ENCODE measurements around the gene DDIAS. TPM values are rescaled to one million over a fixed set of nuclear protein-coding genes. Genes with fewer than 3 reads are reported as not detected.
A peak's percentile ranks its signal among the peaks of the same experiment; 100 is the strongest.

Gene DDIAS
- total and polyA plus RNA-seq, 7 donors = 0.21 to 6.6 (median 1.4) TPM

DNA sequence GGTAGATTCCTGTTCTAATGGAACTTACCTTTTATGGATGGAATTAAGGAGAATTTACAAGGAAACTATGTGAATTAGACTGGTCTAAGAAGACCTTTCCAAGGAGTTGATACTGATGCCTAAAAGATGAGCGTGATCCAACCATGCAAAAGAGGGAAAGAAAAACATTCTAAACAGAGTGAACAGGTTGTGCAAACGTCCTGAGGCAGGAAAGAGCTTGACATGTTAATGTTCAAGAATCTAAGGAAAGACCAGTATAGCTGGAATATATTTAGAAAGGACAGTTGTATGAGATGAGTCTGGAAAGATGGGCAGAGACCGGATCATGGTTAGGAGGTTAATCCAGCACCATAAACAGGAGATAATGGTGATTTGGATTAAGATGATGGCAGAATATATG, 1.3 kb downstream of the DDIAS start:
- DNase-seq (no peak), ATAC-seq (no peak)
- Histone ChIP-seq H3K36me3 (ENCODE audit: insufficient read depth in 1 of 2, low read depth in 1 of 2) (no peaks in the 10 kb centered on the region), H3K4me3 (no peak overlapping the region), H3K27ac (no peak overlapping the region), H3K9me3 (no peaks in the 10 kb centered on the region), H3K4me1 (peaks cover 10% of the 10 kb centered on the region), H3K27me3 (ENCODE audit: insufficient read depth in 3 of 3, low read length in 2 of 3) (no peaks in the 10 kb centered on the region)
- TF ChIP-seq, protein P1, sequence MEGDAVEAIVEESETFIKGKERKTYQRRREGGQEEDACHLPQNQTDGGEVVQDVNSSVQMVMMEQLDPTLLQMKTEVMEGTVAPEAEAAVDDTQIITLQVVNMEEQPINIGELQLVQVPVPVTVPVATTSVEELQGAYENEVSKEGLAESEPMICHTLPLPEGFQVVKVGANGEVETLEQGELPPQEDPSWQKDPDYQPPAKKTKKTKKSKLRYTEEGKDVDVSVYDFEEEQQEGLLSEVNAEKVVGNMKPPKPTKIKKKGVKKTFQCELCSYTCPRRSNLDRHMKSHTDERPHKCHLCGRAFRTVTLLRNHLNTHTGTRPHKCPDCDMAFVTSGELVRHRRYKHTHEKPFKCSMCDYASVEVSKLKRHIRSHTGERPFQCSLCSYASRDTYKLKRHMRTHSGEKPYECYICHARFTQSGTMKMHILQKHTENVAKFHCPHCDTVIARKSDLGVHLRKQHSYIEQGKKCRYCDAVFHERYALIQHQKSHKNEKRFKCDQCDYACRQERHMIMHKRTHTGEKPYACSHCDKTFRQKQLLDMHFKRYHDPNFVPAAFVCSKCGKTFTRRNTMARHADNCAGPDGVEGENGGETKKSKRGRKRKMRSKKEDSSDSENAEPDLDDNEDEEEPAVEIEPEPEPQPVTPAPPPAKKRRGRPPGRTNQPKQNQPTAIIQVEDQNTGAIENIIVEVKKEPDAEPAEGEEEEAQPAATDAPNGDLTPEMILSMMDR (IDR thresholded peaks at IDR 0.05) = no peak
- intact Hi-C loops (cut with DNase I) = loop anchor here (2.0 to 10.0 kb wide), 6 partner anchors 169 to 382 kb away; partner anchors contain the start of genes PCF11 (in 2 of the 2), RAB30 (in 2 of the 2), ANKRD42 (in 1 of the 2) and CCDC90B (in 1 of the 2)
- WGBS, 3 donors = 76 to 79% (median 77%) methylated on average over 3 of the region's 3 CpGs

DNA sequence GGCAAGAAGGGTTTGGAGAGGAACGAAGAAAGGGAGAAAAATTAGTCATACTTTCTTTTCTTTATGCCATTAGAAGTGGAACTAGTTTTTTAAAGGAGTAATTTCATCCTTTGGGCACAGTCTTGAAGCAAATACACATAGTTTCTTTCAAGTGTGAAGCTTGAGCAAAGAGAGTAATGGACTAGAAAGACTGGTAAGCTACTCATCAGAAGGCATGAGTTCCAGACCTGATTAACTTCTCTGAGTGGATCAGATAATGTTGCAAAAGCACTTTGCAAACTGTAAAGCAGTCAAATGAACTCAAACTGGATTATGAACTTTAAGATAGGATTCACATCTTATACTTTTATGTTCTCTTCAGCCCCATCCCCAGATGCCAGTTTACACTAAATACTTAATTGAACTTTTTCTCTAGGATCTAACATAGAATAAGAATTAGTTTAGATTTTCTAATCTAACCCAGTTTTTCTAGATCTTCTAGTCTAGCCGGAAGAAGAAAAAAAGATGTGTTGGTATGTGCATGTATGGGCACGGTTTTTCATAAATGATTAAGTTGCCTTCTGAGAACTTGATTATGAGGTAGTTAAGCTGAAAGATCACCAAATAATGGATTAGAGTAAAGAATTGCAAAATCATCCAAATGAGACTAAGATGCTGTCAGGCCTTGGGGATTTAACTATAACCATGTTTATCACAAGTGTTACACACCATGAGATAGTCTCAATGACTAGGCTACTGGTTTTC, 2.5 kb downstream of the DDIAS start:
- H3K9me3 ChIP-seq = no peaks in the 10 kb centered on the region
- intact Hi-C loops (cut with DNase I) = loop anchor here (2.0 to 10.0 kb wide), 6 partner anchors 168 to 381 kb away; partner anchors contain the start of genes PCF11 (in 2 of the 2), RAB30 (in 2 of the 2), ANKRD42 (in 1 of the 2) and CCDC90B (in 1 of the 2)
- no peak for ATAC-seq

DNA sequence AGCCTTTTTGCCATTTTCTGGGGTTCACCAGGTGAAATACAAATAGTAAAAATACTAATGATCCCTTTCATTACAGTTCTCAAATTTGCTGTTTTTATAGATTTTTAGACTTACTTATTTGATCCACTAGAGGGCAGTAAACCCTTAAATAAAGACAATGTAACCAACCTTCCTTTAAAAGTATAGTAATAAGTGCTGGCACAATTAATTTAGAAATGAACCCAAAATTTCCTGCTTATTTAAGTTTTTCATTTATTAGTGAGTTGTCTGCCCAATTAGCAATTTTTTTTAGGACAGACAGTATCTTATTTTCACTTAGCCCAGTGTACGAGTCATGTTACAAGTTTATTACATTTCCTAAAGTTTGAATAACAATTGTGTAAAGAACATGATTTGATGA, 4.7 kb downstream of the DDIAS start:
- H3K4me1 ChIP-seq = no peaks in the 10 kb centered on the region
- ATAC-seq (no peak), DNase-seq (no peak)
- no peaks in the 10 kb centered on the region for H3K36me3 ChIP-seq (ENCODE audit: insufficient read depth in 1 of 2, low read depth in 1 of 2)
- no peak overlapping the region for H3K27ac ChIP-seq
- 81 to 92% (median 90%) methylated on average over 1 of the region's 1 CpG for WGBS, 3 donors
- no peaks in the 10 kb centered on the region for H3K9me3 ChIP-seq
- TF ChIP-seq, protein P1 (IDR thresholded peaks at IDR 0.05) = peak; percentile 72
- intact Hi-C loops (cut with DNase I) = loop anchor here (5.0 to 10.0 kb wide), 3 partner anchors 169 to 379 kb away; partner anchors contain the start of genes CCDC90B (in 1 of the 2) and RAB30 (in 1 of the 2)
- no peak overlapping the region for H3K4me3 ChIP-seq
- H3K27me3 ChIP-seq (ENCODE audit: insufficient read depth in 3 of 3, low read length in 2 of 3) = no peaks in the 10 kb centered on the region

More for the DNA sequence above, 2.5 kb downstream of the DDIAS start:
- peaks cover 6% of the 10 kb centered on the region for H3K4me1 ChIP-seq
- H3K27ac ChIP-seq = no peak overlapping the region
- H3K4me3 ChIP-seq = no peak overlapping the region
- H3K27me3 ChIP-seq (ENCODE audit: insufficient read depth in 3 of 3, low read length in 2 of 3) = no peaks in the 10 kb centered on the region
- no peaks in the 10 kb centered on the region for H3K36me3 ChIP-seq (ENCODE audit: insufficient read depth in 1 of 2, low read depth in 1 of 2)
- TF ChIP-seq, protein P1 (IDR thresholded peaks at IDR 0.05) = no peak
- 71 to 80% (median 77%) methylated on average over 3 of the region's 3 CpGs for WGBS, 3 donors
- no peak for DNase-seq

DNA sequence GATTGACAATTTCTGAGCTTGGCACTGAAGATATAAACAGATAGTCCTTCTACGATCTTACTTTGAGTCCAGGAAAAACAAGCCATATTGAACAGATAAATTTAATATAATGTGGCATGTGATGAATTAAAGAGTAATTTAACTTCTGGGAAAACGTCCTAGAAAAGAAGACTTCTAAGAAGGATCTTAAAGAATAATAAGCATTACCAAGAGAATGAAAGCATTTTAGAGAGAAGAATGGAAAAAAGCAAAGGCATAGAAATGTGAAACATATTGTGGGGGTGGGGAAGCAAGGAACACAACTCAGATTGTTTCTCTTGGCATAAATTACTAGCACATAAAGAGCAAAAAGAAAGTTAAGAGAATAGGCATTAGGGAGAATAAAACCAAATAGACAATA, 5.4 kb downstream of the DDIAS start:
- ATAC-seq (no peak), DNase-seq (no peak)
- no peaks in the 10 kb centered on the region for H3K9me3 ChIP-seq
- H3K27ac ChIP-seq = no peak overlapping the region
- H3K36me3 ChIP-seq (ENCODE audit: insufficient read depth in 1 of 2, low read depth in 1 of 2) = no peaks in the 10 kb centered on the region
- 63 to 70% (median 67%) methylated on average over 2 of the region's 2 CpGs for WGBS, 3 donors
- no peaks in the 10 kb centered on the region for H3K4me1 ChIP-seq
- no peaks in the 10 kb centered on the region for H3K27me3 ChIP-seq (ENCODE audit: insufficient read depth in 3 of 3, low read length in 2 of 3)
- intact Hi-C loops (cut with DNase I) = loop anchor here (5.0 to 10.0 kb wide), 3 partner anchors 168 to 378 kb away; partner anchors contain the start of genes CCDC90B (in 1 of the 2) and RAB30 (in 1 of the 2)
- no peak overlapping the region for H3K4me3 ChIP-seq
- TF ChIP-seq, protein P1 (IDR thresholded peaks at IDR 0.05) = no peak

Data from psoas muscle (tissue), 8 donors.